Progenitor cell of endocrine pancreas (in vitro differentiated cells): ENCODE measurements around the gene NR1H4. TPM values are rescaled to one million over a fixed set of nuclear protein-coding genes. Genes with fewer than 3 reads are reported as not detected.

ENCODE experiments used
- DNase-seq: peaks from one replicate; pipeline ENCODE4 v3.0.0; 2021; ENCODE audit warnings: low spot score; ENCODE audit not compliant: unreplicated experiment
- H3K27ac Mint-ChIP-seq: 2 replicates; pipeline ENCODE4 v1.8.0; 2021; ENCODE audit warnings: mild to moderate bottlenecking, moderate library complexity, mixed read lengths
- H3K27me3 Mint-ChIP-seq: 2 replicates; pipeline ENCODE4 v1.8.0; 2021; ENCODE audit warnings: mixed read lengths
- H3K36me3 Mint-ChIP-seq: 2 replicates; pipeline ENCODE4 v1.8.0; 2022; ENCODE audit warnings: mixed read lengths; ENCODE audit not compliant: insufficient read depth
- H3K4me1 Mint-ChIP-seq: 2 replicates; pipeline ENCODE4 v1.8.0; 2021; ENCODE audit warnings: low read depth, mixed read lengths
- H3K4me3 Mint-ChIP-seq: 2 replicates; pipeline ENCODE4 v1.8.0; 2021; ENCODE audit warnings: low read depth, mild to moderate bottlenecking, moderate library complexity, mixed read lengths
- H3K9me3 Mint-ChIP-seq: 2 replicates; pipeline ENCODE4 v1.8.0; 2021; ENCODE audit warnings: low read depth, mixed read lengths
- total RNA-seq: library from RNA; stranded (reverse); gene quantifications from 2 replicates; pipeline ENCODE4 v1.2.1, GENCODE V29; 2021
- TF ChIP-seq, protein P1 (sequence below): fragments of 200-600 bp; sonication (generic); IDR thresholded peaks from one replicate; pipeline ENCODE4 v1.5.0; 2021; ENCODE audit warnings: antibody characterized with exemption, mild to moderate bottlenecking; ENCODE audit not compliant: unreplicated experiment

The NR1H4 gene
- total RNA-seq, 1 donor from 2014 or later, result not detected

DNA sequence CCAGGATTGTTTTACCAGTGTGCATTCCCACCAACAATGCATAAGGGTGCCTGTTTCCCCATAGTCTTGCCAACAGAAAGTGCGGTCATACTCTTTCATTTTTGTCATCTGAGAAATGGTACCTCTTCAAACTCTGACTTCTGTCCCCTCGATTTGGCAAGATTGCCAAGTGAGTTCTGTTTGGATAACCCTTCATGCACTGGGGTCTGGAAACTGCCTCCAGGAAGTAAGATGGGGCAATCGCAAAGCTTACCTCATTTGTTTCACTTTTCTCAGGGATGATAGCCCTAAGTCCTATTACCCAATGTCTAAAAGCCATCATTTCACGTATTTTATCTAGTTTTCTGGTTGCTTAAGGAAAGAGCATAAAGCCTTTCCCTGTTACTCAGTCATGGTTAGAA is 28.6 kb upstream of the NR1H4 start:
- Mint-ChIP-seq H3K4me1 (peaks cover 13% of the 10 kb centered on the region), H3K9me3 (no peaks in the 10 kb centered on the region), H3K36me3 (no peaks in the 10 kb centered on the region), H3K27me3 (peaks cover 5% of the 10 kb centered on the region), H3K4me3 (no peak overlapping the region), H3K27ac (no peak overlapping the region)
- TF ChIP-seq, protein P1, sequence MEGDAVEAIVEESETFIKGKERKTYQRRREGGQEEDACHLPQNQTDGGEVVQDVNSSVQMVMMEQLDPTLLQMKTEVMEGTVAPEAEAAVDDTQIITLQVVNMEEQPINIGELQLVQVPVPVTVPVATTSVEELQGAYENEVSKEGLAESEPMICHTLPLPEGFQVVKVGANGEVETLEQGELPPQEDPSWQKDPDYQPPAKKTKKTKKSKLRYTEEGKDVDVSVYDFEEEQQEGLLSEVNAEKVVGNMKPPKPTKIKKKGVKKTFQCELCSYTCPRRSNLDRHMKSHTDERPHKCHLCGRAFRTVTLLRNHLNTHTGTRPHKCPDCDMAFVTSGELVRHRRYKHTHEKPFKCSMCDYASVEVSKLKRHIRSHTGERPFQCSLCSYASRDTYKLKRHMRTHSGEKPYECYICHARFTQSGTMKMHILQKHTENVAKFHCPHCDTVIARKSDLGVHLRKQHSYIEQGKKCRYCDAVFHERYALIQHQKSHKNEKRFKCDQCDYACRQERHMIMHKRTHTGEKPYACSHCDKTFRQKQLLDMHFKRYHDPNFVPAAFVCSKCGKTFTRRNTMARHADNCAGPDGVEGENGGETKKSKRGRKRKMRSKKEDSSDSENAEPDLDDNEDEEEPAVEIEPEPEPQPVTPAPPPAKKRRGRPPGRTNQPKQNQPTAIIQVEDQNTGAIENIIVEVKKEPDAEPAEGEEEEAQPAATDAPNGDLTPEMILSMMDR, result no peak
- DNase-seq, result no peak

DNA sequence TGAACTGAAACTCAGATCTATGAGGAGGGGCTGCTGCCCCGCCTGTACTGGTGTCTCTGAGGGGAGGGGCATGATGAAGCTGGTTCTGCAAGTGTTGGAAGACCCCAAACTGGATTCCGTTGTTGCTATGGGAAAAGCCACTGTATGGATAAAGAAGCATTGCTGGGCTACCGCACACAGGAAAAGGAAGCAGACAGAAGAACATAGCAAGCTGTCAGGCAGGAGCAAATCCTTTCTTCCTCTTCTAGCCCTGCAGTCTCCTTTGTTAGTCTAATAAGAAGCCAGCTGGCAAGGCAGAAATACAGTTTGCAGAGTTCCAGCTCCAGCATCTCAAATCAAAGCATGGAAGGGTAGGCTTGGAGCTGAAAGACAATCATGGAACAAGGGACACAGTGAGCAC is 26.3 kb upstream of the NR1H4 start:
- Mint-ChIP-seq H3K4me3 (no peak overlapping the region), H3K9me3 (no peaks in the 10 kb centered on the region), H3K27ac (no peak overlapping the region), H3K27me3 (no peaks in the 10 kb centered on the region), H3K4me1 (peaks cover 12% of the 10 kb centered on the region), H3K36me3 (no peaks in the 10 kb centered on the region)
- DNase-seq, result no peak
- TF ChIP-seq, protein P1, result no peak

DNA sequence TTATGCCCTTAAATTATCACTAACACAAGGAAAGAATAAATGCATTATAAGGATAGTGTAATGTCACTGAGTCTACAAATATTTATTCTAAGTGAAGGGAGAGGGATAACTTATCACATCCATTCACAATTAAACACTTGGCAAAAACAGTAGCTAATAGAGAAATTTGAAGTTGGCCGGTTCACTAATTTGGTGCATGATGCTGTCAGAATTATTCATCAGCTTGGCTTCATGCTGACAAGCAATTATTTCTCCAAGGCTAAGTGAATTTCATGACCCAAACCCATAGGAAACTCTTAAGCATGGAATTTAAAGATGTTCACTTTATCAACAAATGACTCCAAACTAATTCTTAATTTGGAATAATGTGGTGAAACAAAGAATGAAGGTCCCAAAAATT is 25.0 kb upstream of the NR1H4 start:
- DNase-seq, result no peak
- Mint-ChIP-seq H3K27ac (no peak overlapping the region), H3K36me3 (no peaks in the 10 kb centered on the region), H3K4me1 (peaks cover 12% of the 10 kb centered on the region), H3K9me3 (no peaks in the 10 kb centered on the region), H3K27me3 (no peaks in the 10 kb centered on the region), H3K4me3 (no peak overlapping the region)
- TF ChIP-seq, protein P1, result no peak

DNA sequence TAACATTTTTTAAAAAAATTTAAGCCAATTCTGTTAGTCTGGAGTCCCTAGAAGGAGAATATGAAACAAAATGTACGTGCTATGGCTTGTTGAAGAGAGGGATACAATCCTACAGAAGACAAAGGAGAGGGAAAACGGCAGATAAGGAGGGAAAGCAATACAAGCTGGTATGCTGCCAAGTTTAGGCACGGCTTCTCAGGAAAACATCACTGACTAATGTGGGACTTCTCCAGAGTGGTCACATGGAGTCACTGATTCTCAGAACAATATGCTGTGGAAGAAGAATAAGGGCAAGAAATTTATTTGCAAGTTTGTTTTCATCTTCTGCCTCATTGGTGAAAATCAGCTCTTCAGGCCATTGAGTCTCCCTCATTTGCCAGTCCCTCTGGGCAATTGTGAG is 22.9 kb upstream of the NR1H4 start:
- Mint-ChIP-seq H3K36me3 (no peaks in the 10 kb centered on the region), H3K9me3 (no peaks in the 10 kb centered on the region), H3K4me3 (no peak overlapping the region), H3K4me1 (peaks cover 12% of the 10 kb centered on the region), H3K27me3 (no peaks in the 10 kb centered on the region), H3K27ac (no peak overlapping the region)
- TF ChIP-seq, protein P1, result no peak
- no peak for DNase-seq

DNA sequence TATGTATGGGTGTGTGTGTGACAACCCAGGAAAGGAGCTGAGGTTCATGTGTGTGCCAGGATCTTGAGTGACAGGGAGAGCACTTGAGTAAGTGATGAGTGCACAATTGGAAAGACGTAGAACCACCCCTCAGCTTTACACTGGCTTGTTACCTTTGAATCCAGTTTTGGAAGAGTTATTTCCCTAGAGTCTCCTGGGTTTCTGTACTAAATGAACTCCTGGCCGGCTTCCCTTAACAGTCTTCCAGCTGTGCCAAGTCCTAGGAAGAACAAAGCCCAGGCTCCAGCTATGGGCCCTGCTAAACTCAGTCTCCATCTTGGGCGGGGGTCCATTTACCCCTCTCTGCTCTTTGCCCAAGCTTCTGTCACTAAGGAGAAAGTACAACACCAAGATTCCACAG is 19.7 kb upstream of the NR1H4 start:
- Mint-ChIP-seq H3K4me1 (peaks cover 2% of the 10 kb centered on the region), H3K9me3 (no peaks in the 10 kb centered on the region), H3K27me3 (no peaks in the 10 kb centered on the region), H3K4me3 (no peak overlapping the region), H3K27ac (no peak overlapping the region), H3K36me3 (no peaks in the 10 kb centered on the region)
- TF ChIP-seq, protein P1, result no peak
- no peak for DNase-seq
